Hematopoietic multipotent progenitor cell (in vitro differentiated cells): Measurements from ENCODE around the gene C20orf141. TPM values are rescaled to one million over a fixed set of nuclear protein-coding genes. Genes with fewer than 3 reads are reported as not detected.
"Not testable (repeated sequence)": the region's sequence is repeated elsewhere in the genome, so short reads cannot be mapped to it uniquely, and the experiment has no call there.

Experiments used
- DNase-seq, 3 donors: peaks; one replicate each; pipeline ENCODE4 v3.0.0-alpha.2; 2011 to 2015; ENCODE audit warnings: low read depth in 2 of 3, low spot score in 2 of 3
- total RNA-seq: library from RNA; depleted of rRNA; stranded (reverse); fragments of >200 nt; gene quantifications from one replicate; pipeline ENCODE4 v1.2.3, GENCODE V29; 2012

C20orf141 gene
- total RNA-seq, 1 donor, result not detected

- DNase-seq, result no peak
These were observed 3.3 kb downstream of the C20orf141 start for GRCh38 chr20:2817891-2818595.

DNA sequence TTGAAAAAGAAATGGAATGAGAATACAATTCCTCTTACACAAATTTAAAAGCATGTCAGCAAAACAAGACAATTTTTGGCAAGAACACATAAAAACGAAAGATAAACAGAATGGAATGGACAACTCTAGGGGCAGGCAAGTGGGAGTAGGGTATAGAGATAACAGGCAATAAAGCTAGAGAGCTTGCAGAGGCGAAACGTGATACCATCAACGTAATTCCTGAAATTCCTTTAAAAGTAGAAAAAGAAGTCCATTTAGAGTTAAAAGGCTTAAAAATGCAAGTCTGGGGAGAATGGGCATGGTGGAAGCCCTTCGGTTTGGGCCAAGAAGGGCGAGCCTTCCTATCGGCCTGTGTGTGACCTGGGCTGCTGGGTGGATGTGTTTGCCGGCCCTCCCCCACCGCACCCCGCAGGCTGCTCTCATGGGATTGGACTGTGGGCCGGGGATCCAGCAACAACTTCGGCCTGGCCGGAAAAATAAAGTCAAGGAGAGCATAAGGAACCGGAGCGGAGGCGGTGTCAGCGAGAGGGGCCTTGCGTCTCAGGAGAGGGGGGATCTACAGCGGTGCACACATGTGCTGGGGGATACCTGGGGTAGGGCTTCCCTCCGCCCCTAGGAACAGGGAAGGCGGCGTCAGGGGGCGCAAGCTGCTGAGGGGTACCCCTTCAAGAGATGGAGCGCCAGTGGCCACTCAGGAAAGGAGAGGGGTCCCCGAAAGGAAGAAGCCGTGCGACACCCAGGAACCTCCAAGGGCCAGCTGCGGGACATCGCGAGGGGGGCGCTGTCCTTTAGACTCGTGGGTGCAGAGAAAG, 5.5 kb downstream of the C20orf141 start:
- DNase-seq, result no peak

GRCh38 chr20:2820896-2821869, 6.4 kb downstream of the C20orf141 start:
- peak in 1 of 3 donors; percentile 20 for DNase-seq

GRCh38 chr20:2822073-2822472, 7.3 kb downstream of the C20orf141 start:
- DNase-seq, result peak in 1 of 3 donors; percentile 68

DNA sequence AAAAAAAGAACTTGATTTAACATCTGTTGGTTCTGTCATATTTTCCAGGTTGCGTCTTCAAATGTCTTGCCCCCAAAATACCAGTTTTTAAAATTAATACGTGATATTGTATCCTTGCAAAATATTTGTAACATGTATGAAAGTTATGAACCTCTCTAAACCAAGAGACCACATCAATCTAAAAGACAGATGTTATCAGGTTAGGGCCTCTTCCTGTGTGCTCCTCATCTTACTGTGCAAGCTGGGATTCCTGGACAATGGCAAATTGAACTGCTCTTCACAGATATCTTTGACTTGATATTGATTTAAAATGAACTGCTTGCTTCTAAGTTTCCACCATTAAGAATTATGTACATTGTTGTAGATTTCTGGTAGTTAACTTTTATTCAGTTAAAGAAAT, 11.0 kb downstream of the C20orf141 start:
- no peak for DNase-seq

DNA sequence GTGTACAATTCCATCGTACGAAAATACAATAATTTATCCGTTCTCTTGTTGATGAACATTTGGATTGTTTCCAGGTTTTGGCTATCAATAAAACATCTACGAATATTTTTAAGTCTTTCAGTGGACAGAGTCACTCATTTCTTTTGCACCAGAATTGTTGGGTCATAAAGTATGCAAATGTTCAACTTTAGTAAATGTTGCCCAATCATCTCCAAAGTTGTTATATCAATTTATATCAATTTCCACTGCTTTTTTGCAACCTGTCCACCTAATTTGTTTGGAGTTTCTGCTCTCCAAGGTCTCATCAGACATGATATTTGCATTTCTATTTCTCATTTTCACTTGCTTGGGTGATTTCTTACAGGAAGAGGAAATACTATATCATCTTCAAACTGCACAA, 11.9 kb downstream of the C20orf141 start:
- DNase-seq, result no peak

GRCh38 chr20:2829376-2829775, 14.6 kb downstream of the C20orf141 start:
- DNase-seq, result no peak

DNA sequence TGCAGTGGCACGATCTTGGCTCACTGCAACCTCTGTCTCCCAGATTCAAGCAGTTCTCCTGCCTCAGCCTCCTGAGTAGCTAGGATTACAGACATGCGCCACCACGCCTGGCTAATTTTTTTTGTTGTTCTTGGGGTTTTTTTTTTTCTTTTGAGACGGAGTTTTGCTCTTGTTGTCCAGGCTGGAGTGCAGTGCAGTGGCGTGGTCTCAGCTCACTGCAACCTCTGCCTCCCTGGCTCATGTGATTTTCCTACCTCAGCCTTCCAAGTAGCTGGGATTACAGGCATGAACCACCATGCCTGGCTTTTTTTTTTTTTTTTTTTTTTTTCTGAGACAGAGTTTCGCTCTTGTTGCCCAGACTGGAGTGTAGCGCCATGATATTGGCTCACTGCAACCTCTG, 16.4 kb downstream of the C20orf141 start:
- DNase-seq, result not testable (repeated sequence)

GRCh38 chr20:2833761-2834160, 19.0 kb downstream of the C20orf141 start:
- DNase-seq, result no peak

DNA sequence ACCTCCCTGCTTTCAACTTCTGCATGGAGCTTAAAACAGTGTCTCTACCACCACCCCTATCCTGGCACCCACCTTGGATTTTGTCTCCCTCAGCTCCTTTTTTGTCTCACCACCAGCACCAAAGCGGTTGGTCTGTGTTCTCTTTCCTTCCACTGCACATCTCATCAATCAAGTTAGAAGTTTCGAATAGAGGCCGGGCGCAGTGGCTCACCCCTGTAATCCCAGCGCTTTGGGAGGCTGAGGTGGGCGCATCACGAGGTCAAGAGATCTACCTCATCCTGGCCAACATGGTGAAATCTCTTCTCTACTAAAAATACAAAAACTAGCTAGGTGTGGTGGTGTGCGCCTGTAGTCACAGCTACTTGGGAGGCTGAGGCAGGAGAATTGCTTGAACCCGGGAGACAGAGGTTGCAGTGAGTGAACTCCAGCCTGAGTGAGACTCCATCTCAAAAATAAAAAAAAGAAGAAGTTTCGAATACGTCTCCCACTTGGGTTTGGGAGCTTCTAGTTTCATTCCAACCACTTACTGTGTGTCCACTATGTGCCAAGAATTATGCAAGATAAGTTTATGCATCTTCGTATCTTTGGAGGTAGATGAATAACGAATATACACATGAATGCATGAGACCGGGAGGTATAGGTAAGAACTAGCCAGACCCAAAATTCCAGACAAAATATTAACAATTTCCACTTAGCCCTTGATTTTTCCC, 19.8 kb downstream of the C20orf141 start:
- no peak for DNase-seq

GRCh38 chr20:2835331-2835796, 20.6 kb downstream of the C20orf141 start:
- DNase-seq, result no peak

DNA sequence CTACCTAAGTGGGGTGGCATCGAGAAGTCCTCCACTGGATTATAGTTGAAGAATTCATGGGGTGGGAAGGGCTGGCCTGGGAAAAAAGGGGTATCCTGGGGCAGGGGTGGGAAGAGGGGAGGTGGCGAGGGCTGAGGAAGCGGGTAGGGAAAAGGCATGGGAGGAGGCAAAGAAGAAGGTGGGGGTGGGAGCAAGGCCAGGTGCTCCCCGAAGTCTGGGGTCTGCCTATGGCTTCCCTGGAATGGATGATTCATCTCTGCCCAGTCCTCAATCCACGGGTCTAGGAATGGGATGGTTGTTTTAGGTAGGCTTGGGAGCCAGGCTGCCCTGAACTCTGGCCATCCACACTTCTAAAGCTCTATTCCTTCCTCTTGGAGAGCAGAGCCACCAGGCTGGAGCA, 21.2 kb downstream of the C20orf141 start:
- DNase-seq, result no peak

DNA sequence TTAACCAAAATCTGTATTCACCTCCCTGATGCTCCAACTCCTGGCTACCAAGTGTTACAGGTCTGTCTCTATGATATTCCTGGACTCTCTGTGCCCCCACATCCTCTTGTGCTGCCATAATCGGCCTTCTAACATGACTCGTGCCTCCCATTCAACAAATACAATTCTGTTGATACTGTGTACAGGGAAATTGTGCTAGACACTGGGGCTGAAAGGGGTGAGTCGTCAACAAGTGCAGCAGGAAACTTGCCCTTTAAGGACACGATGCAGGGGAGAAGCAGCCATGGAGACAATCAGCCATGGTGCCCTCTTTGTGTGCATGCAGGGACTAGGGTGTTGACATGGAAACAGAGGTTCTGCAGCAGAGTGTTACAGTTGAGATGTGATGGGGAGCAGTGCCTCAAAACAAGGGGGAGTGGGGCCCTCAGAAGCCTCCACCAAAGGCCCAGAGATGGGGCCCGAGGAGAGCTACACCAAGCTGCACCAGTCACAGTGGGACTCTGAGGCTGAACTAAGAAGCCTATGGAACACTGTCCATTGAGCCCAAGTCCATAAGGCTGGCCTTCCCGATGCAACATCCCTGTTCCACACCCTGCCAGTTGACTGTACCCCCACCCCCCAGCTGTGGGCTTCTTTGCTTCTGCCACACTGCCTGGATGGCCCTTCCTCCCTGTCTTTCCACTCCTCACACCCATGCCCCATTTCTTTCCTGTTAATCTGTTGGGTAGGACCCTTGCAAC, 22.6 kb downstream of the C20orf141 start:
- DNase-seq, result no peak

DNA sequence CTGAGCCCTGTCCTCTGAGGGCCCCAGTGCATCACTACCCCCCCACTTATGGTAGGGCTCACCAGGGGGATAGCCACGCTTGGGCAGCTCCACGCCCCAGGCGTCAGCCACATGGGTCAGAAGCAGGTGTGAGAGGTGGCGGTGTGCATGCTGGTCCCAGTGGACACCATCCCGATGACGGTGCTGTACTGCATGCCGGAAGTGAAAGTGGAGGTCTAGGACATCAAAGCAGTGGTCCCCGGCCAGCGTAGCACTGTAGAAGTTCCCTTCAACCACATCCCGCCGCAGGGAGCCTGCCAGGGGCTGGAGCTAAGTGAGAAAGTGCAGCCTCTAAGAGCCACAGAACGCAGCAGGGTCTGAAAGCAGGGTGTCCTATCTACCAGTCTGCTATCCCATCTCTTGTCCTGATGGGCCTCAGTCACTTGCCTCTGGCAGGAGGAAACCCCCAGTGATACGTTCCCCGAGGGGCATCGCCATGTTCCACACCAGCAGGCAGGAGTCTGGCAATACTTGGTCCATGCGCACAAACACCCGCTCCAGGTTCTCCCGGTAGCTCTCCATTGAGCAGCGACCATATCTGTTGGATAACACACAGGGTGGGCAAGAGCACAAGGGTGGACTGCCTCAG, 23.5 kb downstream of the C20orf141 start:
- no peak for DNase-seq

GRCh38 chr20:2838847-2839671, 24.3 kb downstream of the C20orf141 start:
- DNase-seq, result no peak

GRCh38 chr20:2839732-2840137, 24.9 kb downstream of the C20orf141 start:
- DNase-seq, result no peak

GRCh38 chr20:2840138-2840966, 25.6 kb downstream of the C20orf141 start, which contains the start of the genes PCED1A and VPS16:
Gene PCED1A, minus strand, starts transcription at chr20:2840655. Its CDS starts 743 bp downstream, at chr20:2839912.
Gene VPS16, plus strand, starts transcription at chr20:2840745. Its CDS starts 30 bp downstream, at chr20:2840775.
- peak; percentile 72 to 91 (median 88) for DNase-seq
